Ascending aorta (tissue), 2 donors: Measurements from ENCODE around the gene DPYD. TPM values are rescaled to one million over a fixed set of nuclear protein-coding genes. Genes with fewer than 3 reads are reported as not detected.

Experiments used
- DNase-seq, 2 donors: peaks; one replicate each; pipeline ENCODE4 v3.0.0-alpha.2; 2019; ENCODE audit warnings: low spot score in 2 of 2
- H3K27ac ChIP-seq, 2 donors: fragments of 200-600 bp; sonication (generic); one replicate each; pipeline ENCODE4 v1.5.1; 2016 to 2017; ENCODE audit warnings: mild to moderate bottlenecking in 1 of 2
- H3K27me3 ChIP-seq: fragments of 200-600 bp; sonication (generic); one replicate; pipeline ENCODE4 v1.5.1; 2017
- H3K36me3 ChIP-seq, 2 donors: fragments of 200-600 bp; sonication (generic); one replicate each; pipeline ENCODE4 v1.5.1; 2016
- H3K4me1 ChIP-seq, 2 donors: fragments of 200-600 bp; sonication (generic); one replicate each; pipeline ENCODE4 v1.5.1; 2016 to 2017; ENCODE audit warnings: mild to moderate bottlenecking in 1 of 2
- H3K4me3 ChIP-seq, 2 donors: fragments of 200-600 bp; sonication (generic); one replicate each; pipeline ENCODE4 v1.5.1; 2016 to 2017; ENCODE audit warnings: mild to moderate bottlenecking in 1 of 2
- H3K9me3 ChIP-seq, 2 donors: fragments of 200-600 bp; sonication (generic); one replicate each; pipeline ENCODE4 v1.5.1; 2016
- intact Hi-C: fragments of 100-400 bp; cut with DNase I; formaldehyde crosslinking; loops from one replicate; pipeline ENCODE4 v1.15.1; 2023
- total RNA-seq: library from RNA; depleted of rRNA; stranded (reverse); fragments of >200 nt; gene quantifications from one replicate; pipeline ENCODE4 v1.1.0, GENCODE V29; 2016
- TF ChIP-seq, protein P1 (sequence below), 3 experiments: fragments of 200-600 bp in 2 of 3; fragments of 450-650 bp in 1 of 3; sonication (generic) in 2 of 3; IDR thresholded peaks; one replicate each; pipeline ENCODE4 v1.5.1; 2016 to 2019; ENCODE audit warnings: antibody characterized with exemption in 3 of 3, mild to moderate bottlenecking in 1 of 3, moderate library complexity in 1 of 3

Gene DPYD
- total RNA-seq, 1 donor from 2014 or later: 22.9 TPM

DNA sequence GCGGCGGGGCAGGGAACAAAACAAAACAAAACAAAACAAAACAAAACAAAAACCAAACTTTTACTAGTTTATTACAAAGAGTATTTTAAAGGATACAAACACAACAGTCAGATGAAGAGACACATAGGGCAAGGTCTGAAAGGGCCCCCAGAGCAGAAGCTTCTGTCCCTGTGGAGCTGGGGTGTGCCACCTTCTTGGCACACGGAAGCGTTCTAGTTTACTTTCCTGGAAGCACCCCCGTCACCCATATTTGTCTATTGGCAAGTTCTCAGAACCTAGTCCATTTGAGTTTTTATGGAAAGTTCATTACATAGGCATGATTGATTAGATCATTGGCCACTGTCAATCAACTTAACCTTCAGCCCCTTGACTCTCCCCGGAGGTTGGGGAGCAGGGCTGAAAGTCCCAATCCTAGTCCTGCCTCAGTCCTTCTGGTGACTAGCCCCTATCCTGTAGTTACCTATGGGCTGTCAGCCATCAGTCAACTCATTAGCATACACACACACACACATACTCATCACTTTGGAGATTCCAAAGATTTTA is 380.4 kb downstream of the DPYD start:
- Histone ChIP-seq H3K4me1 (no peaks in the 10 kb centered on the region), H3K27ac (no peak overlapping the region), H3K4me3 (no peak overlapping the region), H3K9me3 (no peaks in the 10 kb centered on the region), H3K27me3 (no peaks in the 10 kb centered on the region), H3K36me3 (no peaks in the 10 kb centered on the region)
- TF ChIP-seq, protein P1, sequence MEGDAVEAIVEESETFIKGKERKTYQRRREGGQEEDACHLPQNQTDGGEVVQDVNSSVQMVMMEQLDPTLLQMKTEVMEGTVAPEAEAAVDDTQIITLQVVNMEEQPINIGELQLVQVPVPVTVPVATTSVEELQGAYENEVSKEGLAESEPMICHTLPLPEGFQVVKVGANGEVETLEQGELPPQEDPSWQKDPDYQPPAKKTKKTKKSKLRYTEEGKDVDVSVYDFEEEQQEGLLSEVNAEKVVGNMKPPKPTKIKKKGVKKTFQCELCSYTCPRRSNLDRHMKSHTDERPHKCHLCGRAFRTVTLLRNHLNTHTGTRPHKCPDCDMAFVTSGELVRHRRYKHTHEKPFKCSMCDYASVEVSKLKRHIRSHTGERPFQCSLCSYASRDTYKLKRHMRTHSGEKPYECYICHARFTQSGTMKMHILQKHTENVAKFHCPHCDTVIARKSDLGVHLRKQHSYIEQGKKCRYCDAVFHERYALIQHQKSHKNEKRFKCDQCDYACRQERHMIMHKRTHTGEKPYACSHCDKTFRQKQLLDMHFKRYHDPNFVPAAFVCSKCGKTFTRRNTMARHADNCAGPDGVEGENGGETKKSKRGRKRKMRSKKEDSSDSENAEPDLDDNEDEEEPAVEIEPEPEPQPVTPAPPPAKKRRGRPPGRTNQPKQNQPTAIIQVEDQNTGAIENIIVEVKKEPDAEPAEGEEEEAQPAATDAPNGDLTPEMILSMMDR (IDR thresholded peaks at IDR 0.05): no peak
- DNase-seq: no peak
- intact Hi-C loops: no loop called here

DNA sequence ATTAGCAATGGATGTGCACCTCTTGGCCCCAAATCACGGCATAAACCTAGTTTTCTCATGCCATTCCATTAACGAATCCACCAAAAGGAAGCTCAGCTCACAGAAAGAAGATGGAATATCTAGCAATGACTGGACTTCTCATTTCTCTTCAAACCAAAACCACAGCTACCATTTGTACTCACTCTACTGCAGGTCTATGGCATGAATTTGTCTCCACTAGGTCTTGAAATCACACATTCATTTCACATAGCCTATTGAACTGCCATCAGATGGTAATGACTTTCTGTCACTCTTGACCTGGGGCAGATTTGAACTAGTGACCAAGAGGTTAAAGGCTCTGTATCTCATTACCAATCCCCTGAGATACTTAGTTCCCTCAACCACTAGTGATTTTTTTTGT is 382.7 kb downstream of the DPYD start:
- TF ChIP-seq, protein P1 (IDR thresholded peaks at IDR 0.05): no peak
- H3K4me3 ChIP-seq: no peak overlapping the region
- no peaks in the 10 kb centered on the region for H3K4me1 ChIP-seq
- no peak for DNase-seq
- no peaks in the 10 kb centered on the region for H3K36me3 ChIP-seq
- no peaks in the 10 kb centered on the region for H3K27me3 ChIP-seq
- no peaks in the 10 kb centered on the region for H3K9me3 ChIP-seq
- H3K27ac ChIP-seq: no peak overlapping the region
- intact Hi-C loops: no loop called here

DNA sequence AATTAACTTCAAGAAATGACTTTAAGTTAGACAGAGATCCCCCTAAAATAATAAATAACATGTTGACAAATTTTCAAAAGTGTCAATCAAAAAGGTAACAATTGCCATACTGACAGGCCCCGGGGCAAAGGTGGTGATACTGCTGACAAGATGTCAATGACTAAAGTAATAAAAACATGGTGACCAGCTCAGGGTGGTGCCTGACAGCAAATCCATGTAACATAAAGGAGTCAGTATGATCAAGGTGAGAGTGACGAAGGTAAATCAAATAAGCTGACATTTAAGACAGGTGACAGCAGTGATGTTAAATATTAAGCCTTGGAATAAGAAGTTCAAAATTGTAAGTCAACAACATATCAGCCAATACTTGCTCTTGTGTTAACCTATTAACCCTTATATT is 387.5 kb downstream of the DPYD start:
- TF ChIP-seq, protein P1 (IDR thresholded peaks at IDR 0.05): no peak
- intact Hi-C loops: no loop called here
- Histone ChIP-seq H3K9me3 (no peaks in the 10 kb centered on the region), H3K4me1 (no peaks in the 10 kb centered on the region), H3K36me3 (no peaks in the 10 kb centered on the region), H3K27me3 (no peaks in the 10 kb centered on the region), H3K27ac (no peak overlapping the region), H3K4me3 (no peak overlapping the region)
- DNase-seq: no peak

DNA sequence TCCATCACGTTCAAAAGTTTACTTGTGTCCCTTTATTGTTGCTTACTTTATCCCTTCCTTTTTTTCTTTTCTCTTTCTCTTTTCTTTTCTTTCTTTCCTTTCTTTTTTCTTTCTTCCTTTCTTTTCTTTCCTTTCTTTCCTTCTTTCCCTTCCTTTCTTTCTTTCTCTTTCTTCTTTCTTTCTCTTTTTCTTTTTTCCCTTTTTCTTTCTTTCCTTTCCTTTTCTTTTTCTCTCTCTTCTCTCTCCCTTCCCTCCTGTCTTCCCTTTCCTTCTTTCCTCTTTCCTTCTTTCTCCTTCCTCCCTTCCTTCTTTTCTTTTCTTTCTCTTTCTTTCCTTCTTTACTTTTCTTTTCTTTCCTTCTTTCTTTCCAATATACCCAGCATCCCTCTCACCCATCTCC is 391.2 kb downstream of the DPYD start:
- H3K36me3 ChIP-seq: no peaks in the 10 kb centered on the region
- TF ChIP-seq, protein P1 (IDR thresholded peaks at IDR 0.05): no peak
- no peak overlapping the region for H3K4me3 ChIP-seq
- H3K4me1 ChIP-seq: no peaks in the 10 kb centered on the region
- H3K9me3 ChIP-seq: no peaks in the 10 kb centered on the region
- intact Hi-C loops: no loop called here
- no peaks in the 10 kb centered on the region for H3K27me3 ChIP-seq
- no peak for DNase-seq
- no peak overlapping the region for H3K27ac ChIP-seq

DNA sequence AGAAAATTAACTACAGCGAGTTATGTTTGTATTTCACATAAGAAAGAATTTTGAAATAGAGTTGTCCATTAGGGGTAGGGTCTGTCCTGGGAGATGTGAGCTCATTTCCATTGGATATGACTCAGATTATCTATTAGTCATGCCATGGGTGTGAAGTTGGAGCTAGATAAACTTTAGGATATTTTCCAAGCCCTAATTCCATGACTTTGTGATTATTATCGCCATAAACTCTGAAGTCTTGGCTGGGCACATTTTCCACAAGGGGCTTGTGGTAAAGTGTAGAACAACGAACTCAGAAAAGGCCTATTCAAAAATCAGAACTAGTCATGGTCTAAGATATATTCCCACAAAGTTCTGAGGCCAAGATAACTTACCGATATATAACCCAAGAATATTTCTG is 396.6 kb downstream of the DPYD start:
- Histone ChIP-seq H3K9me3 (peaks cover 0 to 4% of the 10 kb centered on the region in 2 donors), H3K4me1 (no peaks in the 10 kb centered on the region), H3K4me3 (no peak overlapping the region), H3K36me3 (no peaks in the 10 kb centered on the region), H3K27me3 (no peaks in the 10 kb centered on the region), H3K27ac (no peak overlapping the region)
- intact Hi-C loops: no loop called here
- no peak for DNase-seq
- TF ChIP-seq, protein P1 (IDR thresholded peaks at IDR 0.05): no peak

DNA sequence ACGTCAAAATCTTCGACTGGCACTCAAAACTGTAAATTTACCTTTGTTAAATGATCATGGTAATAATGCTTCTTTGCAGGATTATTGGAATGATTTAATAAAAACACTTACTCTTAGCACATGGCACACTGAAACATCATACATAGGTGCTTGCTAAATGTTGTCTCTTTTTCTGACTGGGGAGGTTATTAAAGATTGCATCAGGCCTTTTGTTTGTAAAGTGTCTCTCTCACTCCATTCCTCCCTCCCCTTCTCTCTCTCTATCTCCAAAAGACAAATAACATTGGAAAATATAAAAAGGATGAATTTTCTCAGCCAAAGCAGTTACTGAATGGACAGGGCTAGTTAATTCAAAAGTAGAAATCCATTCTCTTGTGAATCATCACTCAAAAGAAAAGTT is 404.2 kb downstream of the DPYD start:
- Histone ChIP-seq H3K9me3 (no peaks in the 10 kb centered on the region), H3K27me3 (no peaks in the 10 kb centered on the region), H3K4me3 (no peak overlapping the region), H3K36me3 (no peaks in the 10 kb centered on the region), H3K4me1 (no peaks in the 10 kb centered on the region), H3K27ac (no peak overlapping the region)
- intact Hi-C loops: no loop called here
- TF ChIP-seq, protein P1 (IDR thresholded peaks at IDR 0.05): no peak
- DNase-seq: no peak
